ENCODE data around the gene TSKS. TPM values are rescaled to one million over a fixed set of nuclear protein-coding genes. Genes with fewer than 3 reads are reported as not detected.

Gene TSKS
- total RNA-seq, 6 donors from 2014 or later, result 0.15 to 0.91 (median 0.37) TPM; not detected in 3

DNA sequence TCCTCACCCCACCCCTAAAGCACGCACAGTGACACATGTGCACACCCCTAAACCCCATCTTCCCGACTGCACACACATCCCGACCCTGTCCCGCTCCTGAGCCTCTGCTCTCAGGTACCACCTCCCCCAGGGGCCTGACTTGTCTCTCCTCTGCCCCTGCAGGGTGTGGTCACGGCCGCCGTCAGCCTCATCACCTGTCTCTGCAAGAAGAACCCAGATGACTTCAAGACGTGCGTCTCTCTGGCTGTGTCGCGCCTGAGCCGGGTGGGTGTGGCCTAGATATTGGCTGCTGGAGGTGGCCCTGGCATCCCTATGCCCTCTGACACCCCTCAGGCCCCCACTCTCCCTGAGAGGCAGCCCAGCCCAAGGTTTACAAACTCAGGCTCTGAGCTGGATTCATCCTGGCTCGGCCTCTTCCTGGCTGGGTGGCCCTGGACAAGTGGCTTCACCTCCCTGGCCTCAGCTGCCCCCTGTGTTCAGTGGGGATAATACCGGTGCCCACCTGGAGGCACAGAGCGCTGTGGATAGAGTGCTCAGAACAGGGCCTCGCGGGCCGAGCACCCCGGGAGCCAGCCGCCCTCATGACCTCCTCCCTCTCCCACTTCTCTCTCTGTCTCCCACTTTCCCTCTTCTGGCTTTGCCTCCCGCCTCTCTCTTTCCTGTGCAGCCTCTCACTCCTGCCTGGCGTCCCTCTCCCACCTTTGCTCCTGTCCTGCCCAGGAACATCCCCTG lies 29.9 kb upstream of the TSKS start:
- TF ChIP-seq, protein P1, sequence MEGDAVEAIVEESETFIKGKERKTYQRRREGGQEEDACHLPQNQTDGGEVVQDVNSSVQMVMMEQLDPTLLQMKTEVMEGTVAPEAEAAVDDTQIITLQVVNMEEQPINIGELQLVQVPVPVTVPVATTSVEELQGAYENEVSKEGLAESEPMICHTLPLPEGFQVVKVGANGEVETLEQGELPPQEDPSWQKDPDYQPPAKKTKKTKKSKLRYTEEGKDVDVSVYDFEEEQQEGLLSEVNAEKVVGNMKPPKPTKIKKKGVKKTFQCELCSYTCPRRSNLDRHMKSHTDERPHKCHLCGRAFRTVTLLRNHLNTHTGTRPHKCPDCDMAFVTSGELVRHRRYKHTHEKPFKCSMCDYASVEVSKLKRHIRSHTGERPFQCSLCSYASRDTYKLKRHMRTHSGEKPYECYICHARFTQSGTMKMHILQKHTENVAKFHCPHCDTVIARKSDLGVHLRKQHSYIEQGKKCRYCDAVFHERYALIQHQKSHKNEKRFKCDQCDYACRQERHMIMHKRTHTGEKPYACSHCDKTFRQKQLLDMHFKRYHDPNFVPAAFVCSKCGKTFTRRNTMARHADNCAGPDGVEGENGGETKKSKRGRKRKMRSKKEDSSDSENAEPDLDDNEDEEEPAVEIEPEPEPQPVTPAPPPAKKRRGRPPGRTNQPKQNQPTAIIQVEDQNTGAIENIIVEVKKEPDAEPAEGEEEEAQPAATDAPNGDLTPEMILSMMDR (IDR thresholded peaks at IDR 0.05), result no peak
- TF ChIP-seq EP300 (IDR thresholded peaks at IDR 0.05) (no peak), POLR2AphosphoS5 (IDR thresholded peaks at IDR 0.05) (no peak), POLR2A (IDR thresholded peaks at IDR 0.05) (no peak)
- peaks cover 32 to 96% (median 79%) of the 10 kb centered on the region in 4 donors for H3K36me3 ChIP-seq
- H3K4me1 ChIP-seq, result no peaks in the 10 kb centered on the region
- H3K27me3 ChIP-seq, result no peaks in the 10 kb centered on the region
- H3K27ac ChIP-seq, result no peak overlapping the region
- no peak for DNase-seq
- ATAC-seq (ENCODE audit: low FRiP score in 2 of 2), result no peak
- 97 to 99% methylated on average over 21 to 22 of the region's 22 CpGs for WGBS, 2 donors
- H3K4me3 ChIP-seq, result no peak overlapping the region
- H3K9me3 ChIP-seq, result no peaks in the 10 kb centered on the region

DNA sequence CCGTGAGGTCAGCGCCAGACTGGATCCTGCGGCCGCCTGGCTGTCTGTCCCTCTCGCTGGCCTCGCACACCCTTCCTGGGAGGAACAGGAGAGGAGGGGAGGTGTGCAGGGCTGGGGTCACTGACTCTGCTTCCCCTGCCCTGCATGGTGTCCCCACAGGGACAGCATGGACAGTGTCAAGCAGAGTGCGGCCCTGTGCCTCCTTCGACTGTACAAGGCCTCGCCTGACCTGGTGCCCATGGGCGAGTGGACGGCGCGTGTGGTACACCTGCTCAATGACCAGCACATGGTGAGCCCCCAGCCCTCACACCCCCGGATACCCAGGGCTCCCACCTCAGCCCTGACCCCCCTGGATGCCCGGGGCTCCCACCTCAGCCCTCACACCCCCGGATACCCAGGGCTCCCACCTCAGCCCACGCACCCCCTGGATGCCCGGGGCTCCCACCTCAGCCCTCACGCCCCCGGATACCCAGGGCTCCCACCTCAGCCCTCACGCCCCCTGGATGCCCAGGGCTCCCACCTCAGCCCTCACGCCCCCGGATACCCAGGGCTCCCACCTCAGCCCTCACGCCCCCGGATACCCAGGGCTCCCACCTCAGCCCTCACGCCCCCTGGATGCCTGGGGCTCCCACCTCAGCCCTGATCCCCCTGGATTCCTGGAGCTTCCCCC lies 28.8 kb upstream of the TSKS start:
- ATAC-seq (ENCODE audit: low FRiP score in 2 of 2), result no peak
- Histone ChIP-seq H3K4me3 (no peak overlapping the region), H3K27me3 (no peaks in the 10 kb centered on the region), H3K4me1 (no peaks in the 10 kb centered on the region), H3K36me3 (peaks cover 28 to 92% (median 74%) of the 10 kb centered on the region in 4 donors), H3K27ac (peak overlapping the region in 2 of 4 donors; percentile 1 to 33), H3K9me3 (no peaks in the 10 kb centered on the region)
- no peak for DNase-seq
- no peak for TF ChIP-seq POLR2AphosphoS5 (IDR thresholded peaks at IDR 0.05)
- TF ChIP-seq POLR2A (IDR thresholded peaks at IDR 0.05), result no peak
- no peak for TF ChIP-seq EP300 (IDR thresholded peaks at IDR 0.05)
- TF ChIP-seq, protein P1 (IDR thresholded peaks at IDR 0.05), result no peak
- 94 to 97% methylated on average over 10 to 24 of the region's 26 CpGs for WGBS, 2 donors

GRCh38 chr19:49790866-49791265 lies 27.8 kb upstream of the TSKS start:
- DNase-seq (no peak), ATAC-seq (ENCODE audit: low FRiP score in 2 of 2) (peak; percentile 47 to 77)
- Histone ChIP-seq H3K27me3 (no peaks in the 10 kb centered on the region), H3K36me3 (peaks cover 24 to 92% (median 65%) of the 10 kb centered on the region in 4 donors), H3K27ac (peak overlapping the region in 1 of 4 donors; percentile 33), H3K4me1 (peaks cover 0 to 5% (median 2%) of the 10 kb centered on the region in 4 donors), H3K9me3 (no peaks in the 10 kb centered on the region), H3K4me3 (no peak overlapping the region)
- no peak for TF ChIP-seq POLR2A (IDR thresholded peaks at IDR 0.05)
- no peak for TF ChIP-seq POLR2AphosphoS5 (IDR thresholded peaks at IDR 0.05)
- no peak for TF ChIP-seq EP300 (IDR thresholded peaks at IDR 0.05)
- TF ChIP-seq, protein P1 (IDR thresholded peaks at IDR 0.05), result no peak
- 70 to 88% methylated on average over 9 of the region's 9 CpGs for WGBS, 2 donors

DNA sequence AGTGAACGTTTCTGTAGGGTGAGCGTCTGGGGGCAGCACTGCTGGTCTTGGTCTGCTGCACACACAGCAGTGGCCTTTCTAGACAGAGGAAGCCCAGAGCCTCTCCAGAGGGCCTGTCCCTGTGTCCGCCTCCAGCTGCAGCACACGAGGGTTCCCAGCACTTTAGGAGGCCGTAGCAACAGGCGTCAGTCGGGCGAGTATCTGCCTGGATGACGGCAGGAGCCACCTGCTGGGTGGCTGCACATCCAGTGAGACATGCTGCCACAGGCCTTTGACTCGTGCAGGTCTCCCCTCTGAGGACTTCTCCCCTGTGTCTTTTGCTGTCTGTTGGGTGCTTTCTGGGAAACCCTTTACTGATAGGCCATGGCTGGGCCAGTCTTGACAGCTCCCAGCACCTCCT lies 25.8 kb upstream of the TSKS start:
- TF ChIP-seq POLR2AphosphoS5 (IDR thresholded peaks at IDR 0.05) (no peak), POLR2A (IDR thresholded peaks at IDR 0.05) (no peak), EP300 (IDR thresholded peaks at IDR 0.05) (no peak)
- TF ChIP-seq, protein P1 (IDR thresholded peaks at IDR 0.05), result no peak
- no peak for ATAC-seq (ENCODE audit: low FRiP score in 2 of 2)
- peaks cover 17 to 91% (median 59%) of the 10 kb centered on the region in 4 donors for H3K36me3 ChIP-seq
- H3K27ac ChIP-seq, result no peak overlapping the region
- H3K9me3 ChIP-seq, result no peaks in the 10 kb centered on the region
- DNase-seq, result no peak
- peaks cover 0 to 5% (median 2%) of the 10 kb centered on the region in 4 donors for H3K4me1 ChIP-seq
- WGBS, 2 donors, result 87 to 91% methylated on average over 7 to 10 of the region's 10 CpGs
- H3K4me3 ChIP-seq, result no peak overlapping the region
- no peaks in the 10 kb centered on the region for H3K27me3 ChIP-seq

Data from upper lobe of left lung (tissue), 6 donors.